ENCODE data around the gene ANK2. TPM values are rescaled to one million over a fixed set of nuclear protein-coding genes. Genes with fewer than 3 reads are reported as not detected.

The ANK2 gene
- total and polyA plus RNA-seq, 2 experiments from 2014 or later: 7.7 to 40.4 TPM

- TF ChIP-seq REST (IDR thresholded peaks at IDR 0.05; ENCODE audit: unreplicated experiment): no peak
- no peak for TF ChIP-seq POLR2AphosphoS5 (IDR thresholded peaks at IDR 0.05; ENCODE audit: low read depth)
- TF ChIP-seq JUNB (IDR thresholded peaks at IDR 0.05; ENCODE audit: unreplicated experiment): no peak
- H3K4me3 ChIP-seq: no peak overlapping the region
- H3K79me2 ChIP-seq (replicated peaks; ENCODE audit: insufficient read depth): no peaks in the 10 kb centered on the region
- H3K36me3 Mint-ChIP-seq (ENCODE audit: low read depth): no peaks in the 10 kb centered on the region
- H3K9me3 Mint-ChIP-seq: no peaks in the 10 kb centered on the region
- no peak overlapping the region for H3K4me2 ChIP-seq
- H3K4me1 Mint-ChIP-seq: peaks cover 12% of the 10 kb centered on the region
- H3K27me3 ChIP-seq (ENCODE audit: insufficient read depth): no peaks in the 10 kb centered on the region
- no peaks in the 10 kb centered on the region for H3K9me2 ChIP-seq (ENCODE audit: insufficient read depth)
- no peak for DNase-seq (ENCODE audit: low spot score)
- no peaks in the 10 kb centered on the region for H3K27me3 Mint-ChIP-seq (ENCODE audit: insufficient read depth, low read depth, poor library complexity)
- H3K27ac Mint-ChIP-seq: peak overlapping the region; percentile 87; the same call in 1 of the 2 replicates
- no peak overlapping the region for H3K27ac ChIP-seq (ENCODE audit: low read depth)
- no peak overlapping the region for H3K4me3 Mint-ChIP-seq
- no peaks in the 10 kb centered on the region for H4K20me1 ChIP-seq (replicated peaks; ENCODE audit: insufficient read depth)
- no peaks in the 10 kb centered on the region for H3F3A ChIP-seq (replicated peaks; ENCODE audit: low read depth)
- no peaks in the 10 kb centered on the region for H3K4me1 ChIP-seq (ENCODE audit: insufficient read depth)
- H3K36me3 ChIP-seq (ENCODE audit: insufficient read depth): no peaks in the 10 kb centered on the region
- no peak for ATAC-seq
- no peak overlapping the region for H2AFZ ChIP-seq
These were observed 111.1 kb downstream of the ANK2 start for GRCh38 chr4:113160548-113160947.

- H3K27me3 Mint-ChIP-seq (ENCODE audit: insufficient read depth, low read depth, poor library complexity): no peaks in the 10 kb centered on the region
- Histone ChIP-seq H3K9me2 (ENCODE audit: insufficient read depth) (no peaks in the 10 kb centered on the region), H4K20me1 (replicated peaks; ENCODE audit: insufficient read depth) (no peaks in the 10 kb centered on the region), H3K4me3 (no peak overlapping the region), H3F3A (replicated peaks; ENCODE audit: low read depth) (no peaks in the 10 kb centered on the region), H3K27ac (ENCODE audit: low read depth) (no peak overlapping the region), H3K4me2 (no peak overlapping the region), H3K27me3 (ENCODE audit: insufficient read depth) (no peaks in the 10 kb centered on the region), H2AFZ (no peak overlapping the region), H3K4me1 (ENCODE audit: insufficient read depth) (no peaks in the 10 kb centered on the region), H3K79me2 (replicated peaks; ENCODE audit: insufficient read depth) (no peaks in the 10 kb centered on the region), H3K36me3 (ENCODE audit: insufficient read depth) (no peaks in the 10 kb centered on the region)
- H3K4me1 Mint-ChIP-seq: peaks cover 10% of the 10 kb centered on the region
- no peak for ATAC-seq
- peak overlapping the region; percentile 37; the same call in 1 of the 2 replicates for H3K27ac Mint-ChIP-seq
- no peaks in the 10 kb centered on the region for H3K36me3 Mint-ChIP-seq (ENCODE audit: low read depth)
- no peaks in the 10 kb centered on the region for H3K9me3 Mint-ChIP-seq
- no peak overlapping the region for H3K4me3 Mint-ChIP-seq
- no peak for DNase-seq (ENCODE audit: low spot score)
- TF ChIP-seq ZNF114 (CRISPR knock-in tag; IDR thresholded peaks at IDR 0.05) (no peak), CTCF (conservative IDR thresholded peaks at IDR 0.05; ENCODE audit: low read depth in 2 of 2) (no peak), JUNB (IDR thresholded peaks at IDR 0.05; ENCODE audit: unreplicated experiment) (no peak), STAT1 (IDR thresholded peaks at IDR 0.05; ENCODE audit: unreplicated experiment) (no peak), NANOG (IDR thresholded peaks at IDR 0.05; ENCODE audit: borderline replicate concordance) (no peak), ZNF462 (CRISPR knock-in tag; IDR thresholded peaks at IDR 0.05) (no peak)
These were observed 112.6 kb downstream of the ANK2 start for GRCh38 chr4:113162089-113162488.
